Measurements from ENCODE around the gene FASLG.
"Not testable (repeated sequence)": the region's sequence is repeated elsewhere in the genome, so short reads cannot be mapped to it uniquely, and the experiment has no call there.

The FASLG gene

GRCh38 chr1:172658871-172659453 is at the start of gene FASLG:
Gene FASLG, plus strand, starts transcription at chr1:172659103. Its CDS starts 99 bp downstream, at chr1:172659202.
- no peak for TF ChIP-seq CTCF (IDR thresholded peaks at IDR 0.05; ENCODE audit: extremely low read depth, missing control alignments)
- DNase-seq (ENCODE audit: low spot score): no peak

- no peak for TF ChIP-seq CTCF (IDR thresholded peaks at IDR 0.05; ENCODE audit: extremely low read depth, missing control alignments)
- DNase-seq (ENCODE audit: low spot score): no peak
Observed at GRCh38 chr1:172609528-172609927, 49.4 kb upstream of the FASLG start.

- no peak for TF ChIP-seq CTCF (IDR thresholded peaks at IDR 0.05; ENCODE audit: extremely low read depth, missing control alignments)
- DNase-seq (ENCODE audit: low spot score): no peak
Observed at GRCh38 chr1:172612478-172612877, 46.4 kb upstream of the FASLG start.

GRCh38 chr1:172613294-172613693 is 45.6 kb upstream of the FASLG start:
- DNase-seq (ENCODE audit: low spot score): no peak
- TF ChIP-seq CTCF (IDR thresholded peaks at IDR 0.05; ENCODE audit: extremely low read depth, missing control alignments): no peak

- no peak for TF ChIP-seq CTCF (IDR thresholded peaks at IDR 0.05; ENCODE audit: extremely low read depth, missing control alignments)
- no peak for DNase-seq (ENCODE audit: low spot score)
Observed at GRCh38 chr1:172616195-172616594, 42.7 kb upstream of the FASLG start.

GRCh38 chr1:172616636-172617035 is 42.3 kb upstream of the FASLG start:
- no peak for DNase-seq (ENCODE audit: low spot score)
- TF ChIP-seq CTCF (IDR thresholded peaks at IDR 0.05; ENCODE audit: extremely low read depth, missing control alignments): no peak

- DNase-seq (ENCODE audit: low spot score): not testable (repeated sequence)
Observed at GRCh38 chr1:172620603-172621002, 38.3 kb upstream of the FASLG start.

- TF ChIP-seq CTCF (IDR thresholded peaks at IDR 0.05; ENCODE audit: extremely low read depth, missing control alignments): no peak
- no peak for DNase-seq (ENCODE audit: low spot score)
Observed at GRCh38 chr1:172622541-172622940, 36.4 kb upstream of the FASLG start.

Measured in GM20000 (cell line).